Cardiac muscle cell (in vitro differentiated cells and primary cell): ENCODE data around the gene PCK2. TPM values are rescaled to one million over a fixed set of nuclear protein-coding genes. Genes with fewer than 3 reads are reported as not detected.

ENCODE experiments used
- DNase-seq, 2 donors: peaks; one replicate each; pipeline versions ENCODE4 v3.0.0 to v3.0.0-alpha.2; 2010 to 2017; ENCODE audit warnings: low read depth in 1 of 2, low spot score in 1 of 2
- H3K27ac ChIP-seq: fragments of 200-600 bp; sonication (generic); 2 replicates; pipeline ENCODE4 v1.5.1; 2016
- H3K27me3 ChIP-seq: fragments of 200-600 bp; sonication (generic); 2 replicates; pipeline ENCODE4 v1.6.0; 2016; ENCODE audit warnings: control low read depth
- H3K36me3 ChIP-seq: fragments of 200-600 bp; sonication (generic); 2 replicates; pipeline ENCODE4 v1.5.1; 2016; ENCODE audit warnings: control low read depth
- H3K4me1 ChIP-seq: fragments of 200-600 bp; sonication (generic); 2 replicates; pipeline ENCODE4 v1.8.1; 2017; ENCODE audit warnings: low read depth, mild to moderate bottlenecking, mixed run types
- H3K4me3 ChIP-seq: fragments of 200-600 bp; sonication (generic); 2 replicates; pipeline ENCODE4 v1.5.1; 2016; ENCODE audit warnings: mild to moderate bottlenecking
- H3K9me3 ChIP-seq: fragments of 200-600 bp; sonication (generic); 2 replicates; pipeline ENCODE4 v1.5.1; 2017; ENCODE audit warnings: low read depth, mild to moderate bottlenecking, control low read depth
- polyA plus RNA-seq: library from polyadenylated mRNA; unstranded; fragments of >200 nt; fragmentation: Nextera tagmentation; extraction: Ambion mirVana; gene quantifications from 2 replicates; pipeline ENCODE4 v1.2.1, GENCODE V29; 2016
- total RNA-seq: library from RNA; depleted of rRNA; stranded (reverse); fragments of >200 nt; gene quantifications from 2 replicates; pipeline ENCODE4 v1.2.3, GENCODE V29; 2016
- TF ChIP-seq, protein P1 (sequence below): IDR thresholded peaks from 2 replicates; pipeline ENCODE4 v1.5.1; 2012; ENCODE audit warnings: low read depth, mild to moderate bottlenecking, low read length

PCK2 gene
- total and polyA plus RNA-seq, 2 experiments from 2014 or later, result 12.2 to 18.9 TPM

DNA sequence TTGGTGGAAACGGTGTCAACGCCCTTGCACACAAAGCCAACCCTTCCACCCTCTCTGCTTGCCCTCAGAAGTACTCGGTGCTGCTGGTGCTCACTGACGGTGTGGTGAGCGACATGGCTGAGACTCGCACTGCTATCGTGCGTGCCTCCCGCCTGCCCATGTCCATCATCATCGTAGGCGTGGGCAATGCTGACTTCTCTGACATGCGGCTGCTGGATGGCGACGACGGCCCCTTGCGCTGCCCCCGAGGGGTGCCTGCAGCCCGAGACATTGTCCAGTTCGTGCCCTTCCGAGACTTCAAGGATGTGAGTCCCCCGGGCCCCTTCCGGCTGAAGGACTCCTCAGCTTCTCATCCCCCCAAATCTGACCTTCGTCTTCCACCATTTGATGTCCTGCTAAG lies 17.0 kb upstream of the PCK2 start:
- Histone ChIP-seq H3K36me3 (no peaks in the 10 kb centered on the region), H3K4me3 (no peak overlapping the region), H3K9me3 (no peaks in the 10 kb centered on the region), H3K27me3 (peaks cover 16% of the 10 kb centered on the region), H3K27ac (no peak overlapping the region), H3K4me1 (no peaks in the 10 kb centered on the region)
- no peak for DNase-seq
- TF ChIP-seq, protein P1, sequence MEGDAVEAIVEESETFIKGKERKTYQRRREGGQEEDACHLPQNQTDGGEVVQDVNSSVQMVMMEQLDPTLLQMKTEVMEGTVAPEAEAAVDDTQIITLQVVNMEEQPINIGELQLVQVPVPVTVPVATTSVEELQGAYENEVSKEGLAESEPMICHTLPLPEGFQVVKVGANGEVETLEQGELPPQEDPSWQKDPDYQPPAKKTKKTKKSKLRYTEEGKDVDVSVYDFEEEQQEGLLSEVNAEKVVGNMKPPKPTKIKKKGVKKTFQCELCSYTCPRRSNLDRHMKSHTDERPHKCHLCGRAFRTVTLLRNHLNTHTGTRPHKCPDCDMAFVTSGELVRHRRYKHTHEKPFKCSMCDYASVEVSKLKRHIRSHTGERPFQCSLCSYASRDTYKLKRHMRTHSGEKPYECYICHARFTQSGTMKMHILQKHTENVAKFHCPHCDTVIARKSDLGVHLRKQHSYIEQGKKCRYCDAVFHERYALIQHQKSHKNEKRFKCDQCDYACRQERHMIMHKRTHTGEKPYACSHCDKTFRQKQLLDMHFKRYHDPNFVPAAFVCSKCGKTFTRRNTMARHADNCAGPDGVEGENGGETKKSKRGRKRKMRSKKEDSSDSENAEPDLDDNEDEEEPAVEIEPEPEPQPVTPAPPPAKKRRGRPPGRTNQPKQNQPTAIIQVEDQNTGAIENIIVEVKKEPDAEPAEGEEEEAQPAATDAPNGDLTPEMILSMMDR, result no peak

DNA sequence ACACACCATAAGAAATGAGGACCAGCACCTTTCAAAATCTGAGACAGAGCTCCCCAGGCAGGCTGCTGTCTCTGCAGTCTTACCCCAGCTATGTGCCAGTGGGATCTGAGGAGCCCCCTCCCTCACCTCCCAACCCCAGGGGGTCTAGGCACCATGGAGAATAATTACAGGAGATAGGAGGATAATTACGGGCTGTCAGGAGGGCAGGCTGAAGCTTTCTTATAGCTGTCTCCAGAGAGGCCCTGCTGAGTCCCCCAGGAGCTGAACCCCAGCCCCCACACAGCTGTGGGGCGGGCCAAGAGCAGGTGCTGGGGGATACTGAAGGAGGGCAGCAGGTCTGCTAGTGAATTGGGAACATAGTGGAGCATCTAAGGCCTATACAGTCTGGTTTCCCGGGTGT lies 16.0 kb upstream of the PCK2 start:
- H3K27me3 ChIP-seq, result peaks cover 26% of the 10 kb centered on the region
- no peak overlapping the region for H3K27ac ChIP-seq
- no peaks in the 10 kb centered on the region for H3K36me3 ChIP-seq
- H3K4me3 ChIP-seq, result no peak overlapping the region
- TF ChIP-seq, protein P1, result no peak
- H3K9me3 ChIP-seq, result no peaks in the 10 kb centered on the region
- no peaks in the 10 kb centered on the region for H3K4me1 ChIP-seq
- no peak for DNase-seq

DNA sequence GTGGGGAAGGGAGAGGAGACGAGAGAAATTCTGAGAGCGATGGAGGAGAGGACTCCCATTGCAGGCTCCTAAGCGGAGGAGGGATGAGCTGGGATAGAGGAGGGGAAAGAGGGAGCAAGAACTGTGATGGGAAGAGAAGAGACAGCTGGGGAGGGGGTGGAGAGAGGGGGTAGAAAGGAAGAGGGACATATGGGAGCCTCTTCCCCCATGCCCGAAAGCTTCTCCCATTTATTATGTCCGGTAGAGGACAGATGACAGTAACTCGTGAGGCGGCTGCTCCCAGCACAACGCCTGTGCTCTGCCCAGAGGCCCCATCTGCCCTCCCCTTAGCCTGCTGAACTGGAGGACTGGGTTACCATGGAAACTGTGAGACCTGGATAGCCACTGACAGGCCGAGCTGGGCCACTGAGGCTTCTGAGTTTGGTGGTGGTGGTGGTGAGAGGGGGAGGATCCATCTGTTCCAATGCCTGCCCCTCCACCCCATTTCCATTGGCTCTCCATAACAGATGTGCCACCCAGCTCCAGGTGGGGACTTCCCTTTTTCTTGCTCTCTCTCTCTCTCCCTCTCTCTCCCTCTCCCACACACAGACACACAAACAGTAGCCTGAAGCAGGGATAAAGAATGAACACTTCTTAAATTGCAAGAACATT lies 14.5 kb upstream of the PCK2 start:
- no peaks in the 10 kb centered on the region for H3K9me3 ChIP-seq
- no peaks in the 10 kb centered on the region for H3K36me3 ChIP-seq
- no peaks in the 10 kb centered on the region for H3K4me1 ChIP-seq
- H3K4me3 ChIP-seq, result no peak overlapping the region
- DNase-seq, result no peak
- TF ChIP-seq, protein P1, result no peak
- peaks cover 28% of the 10 kb centered on the region for H3K27me3 ChIP-seq
- H3K27ac ChIP-seq, result no peak overlapping the region

DNA sequence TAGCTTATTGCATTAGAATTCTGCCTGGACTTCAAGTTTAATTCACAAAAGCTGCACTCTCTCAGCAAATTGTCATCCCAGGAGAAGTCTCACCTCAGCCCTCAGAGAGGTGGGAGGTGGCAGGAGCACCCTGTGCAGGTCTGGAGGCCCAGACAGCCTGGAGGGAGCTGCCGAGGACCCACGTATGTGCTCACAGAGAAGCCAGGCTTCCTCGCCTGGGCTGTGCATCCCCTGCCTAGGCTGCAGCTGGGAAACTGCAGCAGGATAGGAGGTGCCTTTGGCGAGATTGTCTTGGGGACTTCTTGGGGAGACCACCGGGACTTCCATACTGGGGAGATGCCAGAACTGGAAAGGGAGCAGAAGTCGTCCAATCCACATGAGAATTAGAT lies 14.0 kb upstream of the PCK2 start:
- TF ChIP-seq, protein P1, result no peak
- Histone ChIP-seq H3K9me3 (no peaks in the 10 kb centered on the region), H3K36me3 (no peaks in the 10 kb centered on the region), H3K27me3 (peaks cover 28% of the 10 kb centered on the region), H3K4me1 (no peaks in the 10 kb centered on the region), H3K4me3 (no peak overlapping the region), H3K27ac (no peak overlapping the region)
- no peak for DNase-seq

DNA sequence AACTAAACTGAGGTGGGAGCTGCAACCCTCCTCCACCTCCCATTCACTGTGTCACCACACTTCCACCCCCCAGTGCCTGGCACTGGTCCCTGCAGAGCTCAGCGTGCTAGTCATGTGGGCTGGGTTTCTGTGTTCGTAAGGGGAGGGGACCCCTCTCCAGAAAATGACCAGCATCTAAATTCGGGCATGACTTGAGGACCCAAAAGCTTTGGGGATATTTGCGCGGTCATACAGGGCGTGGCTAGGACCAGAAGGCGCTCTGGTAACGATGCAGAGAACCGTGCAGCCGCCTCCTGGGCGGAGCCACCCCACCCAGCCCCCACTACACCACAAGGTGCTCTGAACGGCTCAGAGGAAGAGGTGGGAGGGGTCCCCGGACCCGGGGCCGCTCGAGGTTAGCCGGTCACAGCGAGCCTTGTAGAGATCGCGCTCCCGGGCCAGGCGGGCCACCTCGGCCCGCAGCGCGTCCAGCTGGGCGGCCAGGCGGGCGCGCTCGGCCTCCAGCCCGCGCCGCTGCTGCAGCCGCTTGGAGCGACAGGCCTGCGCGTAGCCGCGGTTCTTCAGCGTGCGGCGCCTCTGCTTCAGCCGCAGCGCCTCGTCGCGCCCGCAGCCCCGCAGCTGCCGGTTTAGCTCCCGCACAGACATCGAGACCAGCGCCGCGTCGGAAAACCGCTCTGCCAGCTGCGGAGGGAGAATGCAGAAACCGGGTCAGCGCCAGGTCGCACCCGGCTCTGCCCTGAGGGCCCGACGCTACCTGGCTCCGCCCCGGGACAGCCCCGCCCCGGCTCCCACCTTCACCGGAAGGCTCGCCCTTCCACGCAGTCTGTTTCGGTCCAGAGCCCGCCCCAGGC lies 13.0 kb upstream of the PCK2 start:
- H3K27me3 ChIP-seq, result peaks cover 28% of the 10 kb centered on the region
- H3K4me1 ChIP-seq, result no peaks in the 10 kb centered on the region
- peak; percentile 17 to 74 for DNase-seq
- H3K9me3 ChIP-seq, result no peaks in the 10 kb centered on the region
- no peak overlapping the region for H3K27ac ChIP-seq
- TF ChIP-seq, protein P1, result no peak
- H3K36me3 ChIP-seq, result no peaks in the 10 kb centered on the region
- H3K4me3 ChIP-seq, result peak overlapping the region; percentile 62
